GM12874 (cell line): ENCODE results near the gene CSAD.

Experiments used
- CTCF ChIP-seq: IDR thresholded peaks from 2 replicates; pipeline ENCODE4 v1.5.1; 2011; ENCODE audit warnings: low read depth, mild to moderate bottlenecking, control low read depth, low read length, moderate library complexity; ENCODE audit not compliant: insufficient read depth

CSAD gene

GRCh38 chr12:53195516-53196420, 15.0 kb upstream of the CSAD start:
- TF ChIP-seq CTCF: no peak

- no peak for TF ChIP-seq CTCF
Observed at GRCh38 chr12:53194973-53195372, 14.2 kb upstream of the CSAD start.

GRCh38 chr12:53193985-53194716, 13.4 kb upstream of the CSAD start:
- TF ChIP-seq CTCF: no peak

- TF ChIP-seq CTCF: no peak
Observed at GRCh38 chr12:53193040-53193439, 12.3 kb upstream of the CSAD start.

GRCh38 chr12:53192531-53193021, 11.9 kb upstream of the CSAD start:
- no peak for TF ChIP-seq CTCF

GRCh38 chr12:53191885-53192530, 11.3 kb upstream of the CSAD start:
- no peak for TF ChIP-seq CTCF

- no peak for TF ChIP-seq CTCF
Observed at GRCh38 chr12:53191096-53191884, 10.6 kb upstream of the CSAD start.
